Bone marrow (tissue), 2 donors: ENCODE measurements around the gene ST6GALNAC3.

Experiments
- DNase-seq, 2 donors: peaks; one replicate each; lab custom pipeline; 2025; lab: John Stamatoyannopoulos, UW

ST6GALNAC3 gene

GRCh38 chr1:76288758-76289483 is 214.4 kb downstream of the ST6GALNAC3 start:
- no peak for DNase-seq

- no peak for DNase-seq
Measured at GRCh38 chr1:76289692-76290091, 215.1 kb downstream of the ST6GALNAC3 start.

GRCh38 chr1:76290271-76290670 is 215.7 kb downstream of the ST6GALNAC3 start:
- DNase-seq: no peak

- DNase-seq: no peak
Measured at GRCh38 chr1:76291191-76291590, 216.6 kb downstream of the ST6GALNAC3 start.

GRCh38 chr1:76291737-76292136 is 217.2 kb downstream of the ST6GALNAC3 start:
- DNase-seq: no peak

GRCh38 chr1:76292418-76293184 is 218.1 kb downstream of the ST6GALNAC3 start:
- no peak for DNase-seq

- no peak for DNase-seq
Measured at GRCh38 chr1:76293831-76294230, 219.3 kb downstream of the ST6GALNAC3 start.

GRCh38 chr1:76294482-76295194 is 220.1 kb downstream of the ST6GALNAC3 start:
- DNase-seq: no peak

- DNase-seq: no peak
Measured at GRCh38 chr1:76298399-76298798, 223.9 kb downstream of the ST6GALNAC3 start.

- no peak for DNase-seq
Measured at GRCh38 chr1:76299036-76299435, 224.5 kb downstream of the ST6GALNAC3 start.

- DNase-seq: no peak
Measured at GRCh38 chr1:76300556-76300955, 226.0 kb downstream of the ST6GALNAC3 start.

GRCh38 chr1:76302711-76303339 is 228.3 kb downstream of the ST6GALNAC3 start:
- DNase-seq: no peak

- DNase-seq: no peak
Measured at GRCh38 chr1:76303340-76303717, 228.8 kb downstream of the ST6GALNAC3 start.

- DNase-seq: no peak
Measured at GRCh38 chr1:76313304-76313703, 238.8 kb downstream of the ST6GALNAC3 start.

GRCh38 chr1:76314730-76315129 is 240.2 kb downstream of the ST6GALNAC3 start:
- DNase-seq: no peak

- no peak for DNase-seq
Measured at GRCh38 chr1:76317299-76317900, 242.9 kb downstream of the ST6GALNAC3 start.

- peak in 1 of 2 donors; percentile 6 for DNase-seq
Measured at GRCh38 chr1:76330991-76331603, 256.6 kb downstream of the ST6GALNAC3 start.

GRCh38 chr1:76335882-76336281 is 261.3 kb downstream of the ST6GALNAC3 start:
- DNase-seq: no peak

- DNase-seq: no peak
Measured at GRCh38 chr1:76336931-76337371, 262.4 kb downstream of the ST6GALNAC3 start.

- no peak for DNase-seq
Measured at GRCh38 chr1:76337542-76338219, 263.1 kb downstream of the ST6GALNAC3 start.

GRCh38 chr1:76340056-76340455 is 265.5 kb downstream of the ST6GALNAC3 start:
- no peak for DNase-seq
